D721Med (cell line): ENCODE measurements around the gene ZNF512.
A peak's percentile ranks its signal among the peaks of the same experiment; 100 is the strongest.

Source experiments
- DNase-seq: peaks from one replicate; pipeline ENCODE4 v3.0.0; 2011; ENCODE audit warnings: low spot score; ENCODE audit not compliant: insufficient read length
- FAIRE-seq: peaks from 2 replicates; lab custom pipeline; 2011; peaks lifted over from hg19 to GRCh38; lab: Jason Lieb, UNC
- TF ChIP-seq, protein P1 (sequence below): IDR thresholded peaks from 2 replicates; pipeline ENCODE4 v1.5.1; 2012; ENCODE audit warnings: mild to moderate bottlenecking, control low read depth; ENCODE audit not compliant: insufficient read depth; ENCODE audit errors: missing control alignments

ZNF512 gene

DNA sequence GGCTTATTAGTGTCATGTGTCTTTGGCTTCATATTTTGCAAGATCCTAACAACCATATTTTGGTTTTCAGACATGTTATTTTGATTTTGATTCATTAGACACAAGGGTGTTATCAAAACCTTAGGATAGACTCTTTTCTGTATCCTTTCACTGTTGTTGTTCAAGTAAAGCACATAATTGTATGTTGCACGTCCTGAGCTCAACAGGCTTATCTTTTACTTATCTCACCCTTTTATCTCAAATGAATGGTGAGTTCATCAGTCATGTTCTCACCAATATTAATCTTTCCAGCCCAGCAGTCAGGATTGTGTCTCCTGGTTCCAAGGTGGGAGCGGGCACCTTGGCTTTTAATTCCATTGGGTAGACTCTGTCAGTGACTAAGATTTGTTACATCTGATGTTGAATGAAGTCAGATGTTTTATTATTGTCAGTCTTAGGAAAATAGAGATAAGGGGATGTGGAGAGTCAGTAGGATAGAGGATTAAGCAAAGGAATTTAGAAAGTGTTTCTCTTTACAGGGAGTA, 57.9 kb downstream of the ZNF512 start:
- FAIRE-seq = peak; percentile 84
- TF ChIP-seq, protein P1, sequence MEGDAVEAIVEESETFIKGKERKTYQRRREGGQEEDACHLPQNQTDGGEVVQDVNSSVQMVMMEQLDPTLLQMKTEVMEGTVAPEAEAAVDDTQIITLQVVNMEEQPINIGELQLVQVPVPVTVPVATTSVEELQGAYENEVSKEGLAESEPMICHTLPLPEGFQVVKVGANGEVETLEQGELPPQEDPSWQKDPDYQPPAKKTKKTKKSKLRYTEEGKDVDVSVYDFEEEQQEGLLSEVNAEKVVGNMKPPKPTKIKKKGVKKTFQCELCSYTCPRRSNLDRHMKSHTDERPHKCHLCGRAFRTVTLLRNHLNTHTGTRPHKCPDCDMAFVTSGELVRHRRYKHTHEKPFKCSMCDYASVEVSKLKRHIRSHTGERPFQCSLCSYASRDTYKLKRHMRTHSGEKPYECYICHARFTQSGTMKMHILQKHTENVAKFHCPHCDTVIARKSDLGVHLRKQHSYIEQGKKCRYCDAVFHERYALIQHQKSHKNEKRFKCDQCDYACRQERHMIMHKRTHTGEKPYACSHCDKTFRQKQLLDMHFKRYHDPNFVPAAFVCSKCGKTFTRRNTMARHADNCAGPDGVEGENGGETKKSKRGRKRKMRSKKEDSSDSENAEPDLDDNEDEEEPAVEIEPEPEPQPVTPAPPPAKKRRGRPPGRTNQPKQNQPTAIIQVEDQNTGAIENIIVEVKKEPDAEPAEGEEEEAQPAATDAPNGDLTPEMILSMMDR = no peak
- DNase-seq = no peak

DNA sequence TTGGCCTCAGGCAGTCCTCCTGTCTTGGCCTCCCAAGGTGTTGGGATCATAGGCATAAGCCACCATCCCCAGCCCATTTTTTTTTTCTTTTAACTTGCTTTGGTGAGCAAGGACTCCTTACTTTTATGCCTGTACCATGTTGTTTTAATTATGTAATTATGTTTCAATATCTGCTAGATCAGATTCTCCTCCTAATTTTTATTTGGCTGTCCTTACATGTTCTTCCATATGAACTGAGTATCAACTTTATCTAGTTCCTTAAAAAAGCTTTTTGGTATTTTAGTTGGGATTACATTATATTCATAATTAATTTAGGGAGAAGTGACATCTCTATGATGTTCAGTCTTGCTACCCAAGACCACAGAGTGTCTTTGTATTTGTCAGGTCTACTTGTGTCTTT, 62.4 kb downstream of the ZNF512 start:
- TF ChIP-seq, protein P1 = no peak
- no peak for DNase-seq
- no peak for FAIRE-seq

DNA sequence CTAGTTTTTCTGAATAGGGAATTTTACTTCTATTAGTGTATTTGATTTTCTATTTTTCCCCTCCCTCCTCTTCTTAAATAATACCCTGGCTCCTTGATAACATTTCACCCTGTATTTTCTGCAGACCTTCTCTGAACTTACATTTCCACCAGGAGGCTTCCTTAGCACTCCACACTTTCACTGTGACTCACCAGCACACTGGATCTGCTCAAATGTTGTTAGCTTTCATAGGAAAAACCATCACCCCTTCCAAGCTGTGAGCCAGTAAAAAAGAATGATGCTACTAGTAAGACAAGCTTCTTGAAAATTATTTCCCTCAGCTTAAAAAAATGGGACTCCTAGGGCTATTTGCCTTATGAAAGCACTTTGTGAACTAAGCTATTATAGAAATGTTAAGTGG, 64.4 kb downstream of the ZNF512 start:
- TF ChIP-seq, protein P1 = no peak
- DNase-seq (no peak), FAIRE-seq (no peak)

- TF ChIP-seq, protein P1 = no peak
- FAIRE-seq (no peak), DNase-seq (no peak)
Observed at GRCh38 chr2:27647737-27648136, 64.9 kb downstream of the ZNF512 start.

DNA sequence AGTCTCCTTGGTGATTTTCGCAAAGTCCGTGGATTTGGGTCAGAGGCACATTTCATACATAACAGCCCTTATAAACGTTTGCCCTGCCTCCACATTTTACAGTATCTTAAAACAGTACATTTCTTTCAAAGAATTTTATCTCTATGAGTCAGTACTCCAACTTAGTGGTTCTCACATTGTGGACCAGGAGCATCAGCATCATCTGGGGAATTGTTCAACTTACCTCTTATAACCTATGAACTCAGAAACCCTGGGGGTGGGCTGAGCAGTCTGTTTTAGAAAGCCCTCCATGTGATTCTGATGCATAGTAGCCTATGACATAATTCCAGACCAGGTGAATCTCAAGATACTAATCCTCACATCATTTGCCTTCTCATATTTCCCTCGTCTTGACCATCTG, 68.2 kb downstream of the ZNF512 start:
- TF ChIP-seq, protein P1 = no peak
- FAIRE-seq (no peak), DNase-seq (no peak)

DNA sequence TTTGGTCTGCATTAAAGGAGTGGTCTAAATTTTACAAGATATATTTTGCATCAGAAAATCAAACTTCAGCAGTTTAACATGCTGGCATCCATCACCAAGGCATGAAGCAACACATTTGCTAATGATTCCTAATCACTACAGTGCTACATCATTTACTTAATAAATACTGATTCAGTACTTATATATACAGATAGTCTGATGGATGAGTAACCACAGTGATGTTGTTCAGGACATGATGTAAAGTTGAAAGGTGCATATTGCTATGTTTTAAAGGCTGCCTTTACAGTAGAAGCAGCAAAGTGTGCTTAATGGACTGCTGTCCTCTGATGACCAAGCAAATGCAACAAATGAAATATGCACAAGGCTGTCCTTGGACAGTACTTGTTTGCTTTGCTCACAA, 69.5 kb downstream of the ZNF512 start:
- FAIRE-seq (no peak), DNase-seq (no peak)
- TF ChIP-seq, protein P1 = no peak

DNA sequence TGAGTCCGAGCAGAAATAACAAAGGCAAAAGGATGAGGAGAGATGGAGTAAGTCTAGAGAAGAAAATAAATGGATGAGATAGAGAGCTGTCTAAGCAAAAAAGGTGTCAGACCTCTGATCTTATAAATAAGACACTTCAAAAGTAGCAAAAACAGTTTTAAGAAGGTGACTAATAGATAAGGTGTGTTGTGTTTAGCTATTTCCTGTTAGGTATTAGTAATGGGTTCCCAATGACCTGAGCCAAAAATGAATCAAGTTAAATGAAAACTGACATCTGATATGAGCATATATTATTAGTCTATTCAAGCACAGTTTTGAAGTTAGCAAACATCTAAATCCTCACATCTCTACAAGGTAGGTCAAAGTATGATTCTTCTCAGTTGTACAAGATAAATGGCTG, 69.9 kb downstream of the ZNF512 start:
- FAIRE-seq (no peak), DNase-seq (no peak)
- TF ChIP-seq, protein P1 = no peak
